Medulla oblongata (tissue), 1 donor: ENCODE data around the gene AQP6.
"Not testable (repeated sequence)": the region's sequence is repeated elsewhere in the genome, so short reads cannot be mapped to it uniquely, and the experiment has no call there.

Experiments
- DNase-seq: peaks from one replicate; pipeline ENCODE4 v3.0.0-alpha.2; 2015; ENCODE audit errors: extremely low spot score

AQP6 gene

DNA sequence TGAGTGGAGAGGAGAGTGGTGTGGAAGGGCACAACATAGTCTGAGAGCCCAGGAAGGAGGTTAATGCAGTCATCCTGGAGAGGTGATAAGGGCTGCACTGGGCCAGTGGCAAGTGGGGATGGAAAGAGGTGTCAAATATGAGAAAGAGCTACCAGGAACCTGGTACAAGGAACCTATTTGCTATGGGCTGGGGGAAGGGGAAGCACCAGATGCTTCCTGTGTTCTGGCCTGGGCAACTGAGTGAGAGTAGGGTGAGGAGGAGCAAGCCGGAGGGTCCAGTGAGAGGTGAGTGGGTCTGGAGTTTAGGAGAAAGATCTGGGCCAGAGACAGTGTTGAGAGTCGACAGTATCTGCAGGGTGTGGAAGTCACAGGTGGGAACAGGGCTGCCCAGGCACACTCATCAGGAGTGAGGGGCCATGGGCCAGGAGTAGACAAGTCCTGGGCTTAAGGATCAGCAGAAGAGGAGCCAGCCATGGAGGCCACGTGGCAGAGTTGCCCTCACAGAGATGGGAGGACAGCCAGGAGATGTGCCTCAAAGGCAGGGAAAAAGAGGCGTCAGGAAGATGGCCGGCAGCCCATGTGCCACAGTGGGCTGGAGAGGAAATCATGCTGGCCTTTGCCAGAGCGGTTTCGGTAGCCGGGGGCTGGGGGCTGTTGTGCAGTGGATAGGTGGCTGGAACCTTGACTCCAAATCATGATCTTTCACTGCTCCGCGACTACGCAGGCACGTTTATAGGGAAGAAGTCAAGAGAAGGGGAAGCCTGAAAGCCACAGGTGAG, 2.9 kb upstream of the AQP6 start:
- DNase-seq, result no peak

DNA sequence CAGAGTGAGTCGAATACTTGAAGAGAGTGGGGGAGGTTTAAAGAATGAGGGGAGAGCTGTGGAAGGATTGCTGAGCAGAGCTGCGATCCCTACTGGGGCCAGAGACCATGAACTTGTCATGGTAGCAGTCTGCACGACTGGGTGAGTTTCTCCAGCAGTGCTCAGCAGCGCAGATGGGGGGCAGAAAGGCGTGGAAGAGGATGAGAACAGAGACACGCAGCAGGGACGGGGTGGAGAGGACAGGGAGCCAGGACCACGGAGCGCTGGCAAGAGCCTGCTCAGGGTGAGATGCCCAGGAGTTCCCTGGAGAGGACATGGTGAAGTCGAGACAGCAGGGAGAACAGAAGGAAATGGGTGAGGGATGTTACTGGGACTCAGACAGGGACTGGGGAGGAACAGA, 2.1 kb upstream of the AQP6 start:
- no peak for DNase-seq

DNA sequence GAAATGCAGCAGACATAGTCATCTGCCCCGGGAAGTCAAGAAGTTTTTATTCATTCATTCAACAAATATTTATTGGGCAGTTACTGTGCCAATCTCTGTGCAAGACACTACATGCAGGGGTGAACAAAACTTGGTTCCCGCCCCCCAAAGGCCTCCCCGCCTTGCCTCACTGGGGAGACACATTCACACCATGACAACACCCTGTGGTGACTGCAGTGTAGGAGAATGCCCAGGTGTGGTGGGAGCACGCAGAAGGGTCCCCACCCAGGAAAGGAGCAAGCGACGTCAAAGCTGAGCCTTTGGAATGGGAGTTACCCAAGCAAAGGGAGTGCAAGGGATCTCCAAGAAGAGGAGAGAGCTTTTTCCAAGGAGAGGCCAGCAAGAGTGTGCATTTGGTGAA, 1.6 kb upstream of the AQP6 start:
- no peak for DNase-seq

DNA sequence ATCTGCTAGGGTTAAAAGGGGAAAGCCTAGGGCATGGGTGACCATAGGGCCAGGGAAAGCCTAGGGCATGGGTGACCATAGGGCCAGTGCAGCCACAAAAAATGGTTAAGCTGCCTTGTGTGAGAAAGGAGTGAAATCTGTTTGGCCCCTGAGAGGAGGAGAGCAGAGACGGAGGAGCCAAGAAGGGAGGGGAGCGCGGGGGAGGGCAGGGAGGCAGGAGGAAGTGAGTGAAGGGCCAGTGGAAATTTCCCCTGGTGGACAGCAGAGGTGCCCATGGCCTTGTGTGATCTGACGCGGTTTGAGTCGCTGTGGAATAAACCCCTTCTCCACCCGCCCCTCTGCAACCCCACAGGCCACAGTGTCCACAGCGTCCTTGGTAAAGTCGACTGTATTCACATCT, 618 bp upstream of the AQP6 start:
- DNase-seq, result no peak

DNA sequence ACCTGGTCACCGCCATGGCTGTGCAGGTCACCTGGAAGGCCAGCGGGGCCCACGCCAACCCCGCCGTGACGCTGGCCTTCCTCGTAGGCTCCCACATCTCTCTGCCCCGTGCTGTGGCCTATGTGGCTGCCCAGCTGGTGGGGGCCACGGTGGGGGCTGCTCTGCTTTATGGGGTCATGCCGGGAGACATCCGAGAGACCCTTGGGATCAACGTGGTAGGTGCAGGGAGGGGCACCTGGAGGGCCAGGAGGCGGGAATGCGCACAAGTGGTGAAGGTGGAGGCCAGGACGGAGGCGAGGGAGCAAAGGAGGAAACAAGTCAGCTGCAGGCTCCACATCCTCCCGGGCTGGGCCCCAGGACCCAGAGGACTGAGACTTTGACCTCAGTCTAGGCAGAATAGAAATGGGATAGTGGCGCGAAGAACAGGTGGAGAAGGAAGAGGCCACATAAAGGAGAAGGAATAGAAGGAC, 649 bp downstream of the AQP6 start:
- no peak for DNase-seq

DNA sequence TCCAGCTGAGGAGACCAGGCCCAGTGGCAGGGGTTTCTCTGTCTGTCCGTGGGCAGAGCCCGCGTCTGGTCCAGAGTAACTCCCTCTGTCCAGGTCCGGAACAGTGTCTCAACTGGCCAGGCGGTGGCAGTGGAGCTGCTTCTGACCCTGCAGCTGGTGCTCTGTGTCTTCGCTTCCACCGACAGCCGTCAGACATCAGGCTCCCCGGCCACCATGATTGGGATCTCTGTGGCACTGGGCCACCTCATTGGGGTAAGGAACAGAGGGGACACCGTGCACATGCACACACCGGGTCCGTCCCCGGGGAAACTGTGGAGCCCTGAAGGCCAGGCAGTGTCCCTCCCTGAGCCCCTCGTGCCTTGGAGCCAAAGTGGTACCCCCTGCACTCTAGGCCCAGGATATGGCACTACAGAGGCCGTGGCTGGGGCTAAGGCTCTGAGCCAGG, 1.5 kb downstream of the AQP6 start:
- peak; percentile 93 for DNase-seq

DNA sequence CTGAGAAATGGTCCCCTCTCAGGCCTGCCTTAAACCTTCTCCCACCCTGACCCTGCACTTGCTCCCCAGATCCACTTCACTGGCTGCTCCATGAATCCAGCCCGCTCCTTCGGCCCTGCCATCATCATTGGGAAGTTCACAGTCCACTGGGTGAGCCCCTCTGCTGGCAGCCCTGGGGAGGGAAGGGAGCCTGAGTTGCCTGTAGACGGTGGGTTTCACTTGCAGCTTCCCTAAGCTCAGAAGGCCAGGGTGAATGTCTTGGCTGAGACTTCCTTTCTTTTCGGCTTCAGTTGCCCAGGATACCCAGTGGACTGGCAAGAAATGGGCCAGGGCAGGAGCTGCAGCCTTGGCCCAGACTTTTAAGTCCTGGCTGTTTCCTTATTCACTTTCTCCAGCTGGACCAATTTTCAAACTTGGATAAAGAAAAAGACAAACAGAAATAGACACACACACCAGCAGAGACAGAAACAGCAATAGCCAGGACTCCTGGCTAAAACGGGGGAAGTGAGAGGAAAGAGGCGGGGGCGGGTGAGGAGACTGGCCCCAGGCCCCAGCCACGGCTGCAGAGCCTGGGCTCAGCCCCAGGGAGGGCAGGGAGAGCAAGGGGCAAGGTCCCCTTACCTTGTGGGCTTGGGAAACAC, 2.0 kb downstream of the AQP6 start:
- DNase-seq, result peak; percentile 82

DNA sequence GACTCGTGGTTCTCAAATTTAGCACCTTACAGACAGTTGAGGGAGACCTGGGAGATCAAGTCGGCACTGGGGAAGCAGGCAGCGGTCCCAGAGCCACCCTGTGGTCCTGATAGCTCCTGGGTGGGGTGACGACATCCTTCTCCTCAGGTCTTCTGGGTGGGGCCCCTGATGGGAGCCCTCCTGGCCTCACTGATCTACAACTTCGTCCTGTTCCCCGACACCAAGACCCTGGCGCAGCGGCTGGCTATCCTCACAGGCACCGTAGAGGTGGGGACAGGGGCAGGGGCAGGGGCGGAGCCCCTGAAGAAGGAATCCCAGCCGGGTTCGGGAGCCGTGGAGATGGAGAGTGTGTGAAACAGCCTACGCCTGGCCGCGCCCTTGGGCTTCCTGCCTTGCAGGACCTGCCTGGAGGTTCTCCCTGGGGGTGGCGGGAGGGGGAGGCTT, 2.6 kb downstream of the AQP6 start:
- no peak for DNase-seq

DNA sequence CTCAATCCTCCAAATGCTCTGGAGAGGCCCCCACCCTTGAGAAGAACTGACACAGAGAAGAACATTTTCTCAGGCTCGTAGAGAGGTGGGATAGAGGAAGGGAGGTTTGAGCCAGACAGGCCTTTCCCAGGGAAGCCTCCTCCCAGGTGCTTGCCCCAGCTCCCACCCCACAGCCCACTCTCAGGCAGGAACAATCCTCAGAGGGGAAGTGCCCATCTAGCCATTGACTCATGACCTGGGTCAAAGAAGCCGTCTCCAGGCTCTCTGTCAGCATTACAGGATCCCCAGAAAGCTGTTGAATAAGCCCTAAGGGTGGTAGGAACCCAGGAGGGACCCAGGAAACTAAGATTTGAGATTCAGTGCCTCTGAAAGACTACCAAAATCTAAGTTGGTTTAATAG, 3.8 kb downstream of the AQP6 start:
- no peak for DNase-seq

DNA sequence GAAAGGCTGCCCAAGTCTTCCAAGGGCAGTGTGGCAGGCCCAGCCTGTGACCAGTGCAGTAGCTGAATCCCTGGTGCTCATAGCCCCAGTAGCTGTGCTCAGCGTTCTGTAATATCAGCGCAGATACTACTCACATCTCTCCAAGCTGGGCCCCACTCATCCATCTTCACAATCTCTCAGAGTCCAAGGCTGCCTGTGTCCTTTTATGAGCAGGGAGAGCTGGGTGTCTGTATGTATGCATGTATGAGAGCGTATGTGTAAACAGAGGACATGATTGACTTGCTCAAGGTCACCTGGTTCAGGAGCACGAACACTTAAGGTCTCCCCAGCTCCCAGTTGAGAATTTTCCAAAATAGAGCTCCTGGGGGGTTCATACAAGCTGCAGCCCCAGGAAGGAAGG, 5.4 kb downstream of the AQP6 start:
- no peak for DNase-seq

DNA sequence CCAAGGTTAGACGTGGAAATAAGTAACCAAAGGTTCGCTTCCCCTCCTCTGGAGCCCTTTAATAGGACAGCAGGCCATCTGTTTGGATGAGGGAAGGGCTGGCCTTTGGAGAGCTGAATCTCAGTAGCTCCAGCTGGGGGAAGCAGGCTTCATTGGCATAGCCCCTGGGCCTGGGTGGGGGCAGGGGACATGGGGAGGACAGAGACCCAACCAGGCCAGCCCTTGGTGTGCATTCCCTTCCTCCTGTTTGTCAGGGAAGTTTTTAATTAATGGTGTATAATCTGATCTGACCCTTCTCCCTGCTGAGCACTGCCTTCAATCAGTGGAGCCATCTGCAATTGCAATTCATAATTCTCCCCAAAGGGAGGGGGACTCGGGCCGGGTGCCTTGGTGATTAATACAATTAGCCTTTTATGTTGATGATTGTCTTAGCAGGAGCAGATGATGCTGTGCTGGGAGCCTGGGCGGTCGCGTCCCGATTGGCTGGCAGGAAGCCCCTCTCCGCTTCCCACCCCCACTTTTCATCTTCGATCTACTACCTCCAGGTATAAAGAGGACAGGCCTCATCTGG, 6.4 kb downstream of the AQP6 start:
- peak; percentile 64 for DNase-seq

DNA sequence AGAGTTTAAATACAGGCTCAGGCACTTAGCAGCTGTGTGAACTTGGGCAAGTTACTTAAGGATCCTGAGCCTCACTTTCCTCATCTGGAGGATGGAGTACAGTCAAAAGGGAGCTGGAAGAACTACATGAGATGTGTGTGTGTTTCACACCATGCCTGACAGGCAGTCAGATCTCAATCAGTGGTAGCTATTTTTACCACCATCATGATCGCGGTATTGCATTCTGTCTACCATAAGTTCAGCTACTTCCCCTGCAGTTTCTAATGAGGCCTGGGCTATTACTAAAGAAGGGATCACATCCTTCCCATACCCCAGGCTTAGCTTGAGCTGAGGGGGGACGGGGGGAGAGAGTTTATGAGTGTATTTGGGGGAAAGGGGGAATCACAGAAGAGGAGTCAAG, 7.0 kb downstream of the AQP6 start:
- DNase-seq, result no peak

DNA sequence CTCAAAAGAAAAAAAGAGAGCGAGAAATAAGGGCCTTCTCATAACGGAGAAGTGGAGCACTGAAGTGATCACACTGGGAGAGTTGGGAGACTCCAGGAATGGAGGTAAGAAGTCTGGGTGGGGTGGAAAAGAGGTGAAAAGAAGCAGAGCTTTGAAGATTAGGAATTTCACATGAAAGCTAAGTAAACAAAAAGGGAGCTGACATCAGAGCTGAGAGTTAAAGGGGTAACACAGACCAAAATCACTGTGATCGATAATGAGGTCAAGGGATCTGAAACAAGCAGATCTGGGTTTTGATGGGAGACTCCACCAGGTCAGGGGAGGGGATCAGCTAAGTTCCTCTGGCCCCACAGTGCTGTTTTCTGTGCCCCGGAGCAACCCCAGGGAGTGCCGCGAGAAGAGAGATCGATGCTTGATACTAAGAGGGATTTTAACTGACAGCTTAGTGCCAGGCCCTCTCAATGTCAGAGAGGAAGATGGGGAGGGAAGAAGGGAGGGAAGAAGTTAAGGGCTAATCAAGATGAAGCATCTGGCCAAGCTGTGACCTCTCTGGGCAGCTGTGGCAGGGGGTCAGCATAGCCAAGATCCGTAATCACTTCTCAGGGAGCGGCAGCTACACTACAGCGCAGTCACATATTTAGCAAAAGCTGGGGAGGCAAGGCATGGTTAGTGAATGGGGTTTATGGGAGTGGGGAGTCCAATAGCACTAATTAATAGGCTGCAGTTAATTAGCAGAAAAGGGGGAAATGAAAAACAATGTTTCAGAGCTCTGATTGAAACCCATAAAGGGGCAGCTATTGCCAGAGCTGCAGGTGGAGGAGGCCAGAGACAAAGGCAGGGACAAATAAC, 8.0 kb downstream of the AQP6 start:
- no peak for DNase-seq

DNA sequence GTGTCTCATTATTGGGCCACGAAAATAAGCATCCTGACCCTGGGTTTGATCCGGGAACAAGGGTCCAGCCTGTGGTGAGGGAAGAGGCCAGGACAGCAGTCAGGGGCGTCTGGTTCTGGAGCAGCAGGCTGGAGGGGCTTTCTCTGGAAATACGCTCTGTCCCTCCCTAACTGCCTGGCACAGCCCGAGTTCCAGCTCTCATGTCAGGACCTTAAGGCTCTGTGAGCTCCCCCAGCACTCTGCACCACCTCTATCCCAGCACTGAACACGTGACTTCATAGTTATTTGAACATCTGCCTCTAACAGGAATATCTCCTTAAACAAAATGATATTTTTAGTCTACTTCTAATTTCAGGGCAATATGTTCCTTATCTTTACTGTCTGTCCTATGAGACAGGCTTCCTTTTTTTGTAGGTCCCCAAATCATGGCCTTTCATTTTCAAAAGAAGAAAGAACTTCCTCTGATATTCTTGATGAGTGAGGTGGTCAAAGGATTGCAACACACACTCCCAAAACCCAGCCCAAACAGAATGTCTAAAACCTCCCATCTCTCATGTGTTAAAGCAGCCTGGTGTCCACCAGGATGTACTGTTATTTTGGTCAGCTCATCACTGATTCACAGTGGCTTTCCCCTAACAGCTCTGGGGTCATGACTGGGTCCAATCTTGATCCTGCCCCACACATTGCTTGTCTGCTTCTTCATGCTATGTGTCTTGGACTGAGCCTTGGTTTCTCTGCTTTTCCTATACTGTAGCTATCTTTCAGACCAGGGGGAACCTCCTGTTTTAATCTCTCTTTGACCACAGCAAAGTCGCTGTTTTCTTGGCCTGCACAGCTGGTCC, 9.7 kb downstream of the AQP6 start:
- peak; percentile 44 for DNase-seq

DNA sequence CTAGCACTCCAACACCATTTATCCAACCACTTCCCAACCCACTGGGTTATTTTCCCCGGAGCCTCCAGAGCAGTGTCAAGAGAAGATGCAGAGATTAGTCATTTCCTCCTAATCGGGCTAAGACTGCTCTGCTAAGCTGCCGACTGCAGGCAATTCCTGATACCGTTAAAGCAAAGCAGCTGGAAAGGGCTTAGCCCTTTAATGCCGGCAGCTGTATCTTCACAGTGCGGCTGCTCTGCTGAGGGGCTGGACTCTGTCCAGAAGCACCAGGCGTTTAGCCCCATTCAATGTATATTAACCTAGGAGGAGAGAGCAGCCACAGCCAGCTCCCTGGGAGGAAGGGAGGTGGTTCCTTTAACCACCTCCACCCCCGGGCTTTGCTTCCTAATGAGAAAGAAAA, 11.1 kb downstream of the AQP6 start:
- DNase-seq, result no peak

DNA sequence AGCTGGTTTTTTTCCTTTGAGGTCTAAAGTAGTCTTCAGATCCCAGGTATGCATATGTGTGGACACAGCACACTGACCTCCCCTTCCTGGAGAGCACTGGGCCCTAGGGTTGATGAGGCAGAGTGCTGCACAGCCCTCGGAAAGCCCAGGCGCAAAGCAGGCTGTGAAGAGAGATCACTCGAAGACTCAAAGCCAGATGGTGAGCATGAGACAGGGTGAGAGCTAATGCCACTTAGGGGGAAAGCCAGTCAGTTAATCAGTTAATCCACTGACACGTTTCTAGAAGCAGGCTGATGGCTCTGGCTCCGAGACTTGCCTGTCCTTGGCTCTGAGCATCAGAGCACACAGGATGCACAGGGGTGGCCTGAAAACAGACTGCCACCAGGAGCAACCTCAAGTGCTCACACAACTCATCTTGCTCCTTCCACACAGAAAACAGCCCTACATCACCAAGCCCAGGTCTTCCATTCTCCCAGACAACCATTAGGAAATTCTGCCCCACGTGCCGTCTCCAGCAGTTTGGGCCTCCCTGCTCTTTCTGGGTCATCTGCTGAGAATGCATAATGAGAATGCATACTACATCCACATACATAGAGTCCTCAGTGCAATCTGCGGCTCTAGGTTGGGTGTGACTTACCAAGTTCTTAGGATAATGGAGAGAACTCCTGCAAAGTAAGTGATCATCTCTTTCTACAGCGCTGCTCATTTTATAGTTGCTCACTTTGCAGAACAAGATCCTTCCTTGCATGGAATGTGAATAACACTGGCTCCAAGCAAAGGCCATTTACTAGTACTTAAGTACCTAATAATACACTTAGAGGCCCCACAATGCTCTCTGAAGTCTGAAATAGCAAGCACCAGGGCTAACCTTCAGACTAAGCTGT, 12.0 kb downstream of the AQP6 start:
- no peak for DNase-seq

DNA sequence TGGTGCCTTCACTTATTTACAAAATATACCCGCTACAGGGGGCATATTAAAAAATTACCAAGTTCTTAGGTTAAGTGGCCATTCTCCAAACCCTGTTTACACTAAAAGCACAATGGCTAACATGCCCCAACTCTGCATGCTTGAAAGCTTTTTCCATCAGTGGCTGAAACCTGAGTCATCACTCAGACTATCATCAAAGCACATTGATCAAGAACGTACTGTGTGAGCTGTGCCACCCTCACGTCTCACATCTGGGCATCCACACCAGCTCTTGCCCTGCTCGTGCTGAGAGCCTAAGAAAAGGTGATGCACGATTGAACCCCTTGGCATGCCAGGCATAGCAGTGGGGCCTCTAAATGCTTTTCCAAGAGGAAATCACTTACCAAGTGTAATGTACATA, 13.2 kb downstream of the AQP6 start:
- DNase-seq, result no peak

DNA sequence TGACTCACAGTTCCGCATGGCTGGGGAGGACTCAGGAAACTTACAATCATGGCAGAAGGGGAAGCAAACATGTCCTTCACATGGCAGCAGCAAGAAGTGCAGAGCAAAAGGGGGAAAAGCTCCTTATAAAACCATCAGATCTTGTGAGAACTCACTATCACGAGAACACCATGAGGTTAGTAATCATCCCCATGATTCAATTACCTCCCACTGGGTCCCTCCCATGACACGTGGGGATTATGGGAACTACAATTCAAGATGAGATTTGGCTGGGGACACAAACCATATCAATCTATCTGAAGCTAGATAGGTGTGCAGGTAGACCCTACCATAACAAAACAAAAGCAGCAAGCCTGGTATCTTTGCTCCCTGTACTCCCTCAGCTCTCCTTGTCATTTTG, 13.7 kb downstream of the AQP6 start:
- DNase-seq, result not testable (repeated sequence)

DNA sequence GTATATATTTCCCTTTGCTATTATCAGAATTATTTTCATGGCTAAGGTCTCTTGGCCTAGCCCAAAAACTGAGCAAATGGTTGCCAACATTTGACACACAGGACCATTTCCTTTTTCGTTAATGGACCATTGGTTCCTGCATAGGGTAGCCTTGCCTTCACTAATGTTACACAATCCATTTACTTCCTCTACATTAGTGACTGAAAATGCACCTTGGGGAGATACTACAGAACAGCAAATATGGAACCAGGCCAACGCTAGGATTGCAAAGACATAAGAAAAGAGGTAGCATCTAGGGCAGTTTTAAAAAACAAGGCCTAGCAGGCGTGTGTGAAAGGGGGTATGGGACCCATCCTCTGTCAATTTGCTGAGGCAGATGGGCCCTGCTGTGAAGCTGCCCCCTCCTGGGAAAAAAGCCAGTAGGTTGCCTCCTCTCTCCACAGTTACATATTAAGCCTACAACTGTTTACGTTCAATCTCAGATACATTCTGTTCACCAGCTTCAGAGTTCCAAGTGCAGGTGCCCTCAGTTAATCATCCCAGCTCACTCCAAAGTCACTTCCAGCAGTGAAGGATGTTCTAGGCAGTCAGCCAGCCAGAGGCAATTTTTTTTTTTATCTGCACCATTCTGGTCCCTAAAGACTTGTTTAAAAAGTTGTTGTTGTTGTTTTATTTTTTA, 15.0 kb downstream of the AQP6 start:
- DNase-seq, result no peak

DNA sequence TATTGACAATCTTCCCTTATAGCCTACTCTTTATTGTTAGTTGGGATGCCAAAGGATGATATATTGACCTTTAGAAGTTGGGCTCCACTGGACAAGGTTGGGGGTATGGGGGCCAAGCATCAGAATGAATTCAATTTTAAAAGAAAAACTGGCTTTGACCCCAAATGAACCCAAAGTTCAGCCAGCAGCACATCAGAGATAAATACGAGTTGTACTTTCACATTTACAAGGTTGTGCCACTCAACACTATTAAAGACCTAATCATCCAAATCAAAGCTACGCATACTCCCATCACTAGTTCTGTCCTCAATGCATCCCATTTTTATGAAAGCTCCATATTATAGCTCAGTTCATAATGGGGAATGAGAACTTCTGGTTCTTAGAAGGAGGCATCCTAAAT, 16.7 kb downstream of the AQP6 start:
- DNase-seq, result not testable (repeated sequence)
